SK-N-SH (cell line): Measurements from ENCODE around the gene AMN1. TPM values are rescaled to one million over a fixed set of nuclear protein-coding genes. Genes with fewer than 3 reads are reported as not detected.

Experiments used
- CTCF ChIA-PET: fragments of 300-600, 350-600 bp; formaldehyde crosslinking; extraction: SDS; loops from one replicate; lab custom pipeline; 2021; lab: Yijun Ruan, JAX
- POLR2A ChIA-PET: fragments of 350-600 bp; sonication (Branson Sonifier 250); formaldehyde crosslinking; extraction: SDS; loops from one replicate; lab custom pipeline; 2020; ENCODE audit warnings: antibody characterized with exemption, inconsistent platforms; lab: Yijun Ruan, JAX
- DNase-seq: peaks from one replicate; pipeline ENCODE4 v3.0.0; 2012
- H2AFZ ChIP-seq: fragments of 200-600 bp; sonication (generic); 2 replicates; pipeline ENCODE4 v1.8.1; 2016; ENCODE audit warnings: antibody characterized with exemption, mild to moderate bottlenecking, low read depth
- H3F3A ChIP-seq: fragments of 200-600 bp; sonication (generic); replicated peaks from 2 replicates; pipeline ENCODE3; 2016; ENCODE audit warnings: antibody characterized with exemption, mild to moderate bottlenecking; ENCODE audit not compliant: insufficient read depth
- H3K27ac ChIP-seq, 2 experiments: fragments of 200-500 bp in 1 of 2; fragments of 200-600 bp in 1 of 2; sonication (Bioruptor generic) in 1 of 2; sonication (generic), shearing (Covaris generic) in 1 of 2; 2 replicates each; pipeline versions ENCODE4 v1.5.1 to v1.6.1; 2014 to 2016; ENCODE audit warnings: low read depth in 2 of 2, inconsistent platforms in 1 of 2, low read length in 1 of 2, mild to moderate bottlenecking in 1 of 2, mixed read lengths in 1 of 2
- H3K27me3 ChIP-seq: fragments of 200-600 bp; sonication (generic), shearing (Covaris generic); 2 replicates; pipeline ENCODE4 v1.6.1; 2016; ENCODE audit warnings: mixed run types; ENCODE audit not compliant: insufficient read depth
- H3K36me3 ChIP-seq, 2 experiments: fragments of 200-500 bp in 1 of 2; fragments of 200-600 bp in 1 of 2; sonication (Bioruptor generic) in 1 of 2; sonication (generic) in 1 of 2; replicated peaks in 1 of 2; 2 replicates each; pipeline versions ENCODE3 to v1.5.1; 2014 to 2016; ENCODE audit warnings: low read length in 1 of 2, mild to moderate bottlenecking in 1 of 2; ENCODE audit not compliant: insufficient read depth in 2 of 2, control insufficient read depth in 1 of 2
- H3K4me1 ChIP-seq, 2 experiments: fragments of 200-500 bp in 1 of 2; fragments of 200-600 bp in 1 of 2; sonication (Bioruptor generic) in 1 of 2; sonication (generic), shearing (Covaris generic) in 1 of 2; 2 replicates each; pipeline versions ENCODE4 v1.5.1 to v1.6.1; 2014 to 2016; ENCODE audit warnings: low read depth in 1 of 2, low read length in 1 of 2, mixed run types in 1 of 2; ENCODE audit not compliant: insufficient read depth in 2 of 2, control insufficient read depth in 1 of 2
- H3K4me2 ChIP-seq: fragments of 200-600 bp; sonication (generic), shearing (Covaris generic); 2 replicates; pipeline ENCODE4 v1.6.1; 2017; ENCODE audit warnings: mixed run types
- H3K4me3 ChIP-seq, 2 experiments: fragments of 200-500 bp in 1 of 2; fragments of 200-600 bp in 1 of 2; sonication (Bioruptor generic) in 1 of 2; sonication (generic), shearing (Covaris generic) in 1 of 2; 2 replicates each; pipeline versions ENCODE4 v1.5.1 to v1.8.1; 2014 to 2016; ENCODE audit warnings: low read depth in 2 of 2, inconsistent platforms in 1 of 2, low read length in 1 of 2, mild to moderate bottlenecking in 1 of 2, mixed read lengths in 1 of 2, moderate library complexity in 1 of 2
- H3K79me2 ChIP-seq: fragments of 200-600 bp; sonication (generic); 2 replicates; pipeline ENCODE4 v1.8.1; 2017; ENCODE audit warnings: mild to moderate bottlenecking; ENCODE audit not compliant: insufficient read depth
- H3K9ac ChIP-seq: fragments of 200-600 bp; sonication (generic); 2 replicates; pipeline ENCODE4 v1.6.1; 2017; ENCODE audit warnings: mixed run types
- H3K9me2 ChIP-seq: fragments of 200-600 bp; sonication (generic); 2 replicates; pipeline ENCODE4 v1.6.1; 2017; ENCODE audit warnings: mixed run types
- H3K9me3 ChIP-seq: fragments of 200-600 bp; sonication (generic); 2 replicates; pipeline ENCODE4 v1.6.1; 2017; ENCODE audit warnings: mixed run types, mild to moderate bottlenecking, moderate library complexity
- H4K20me1 ChIP-seq: fragments of 200-600 bp; sonication (generic); 2 replicates; pipeline ENCODE4 v1.6.1; 2017; ENCODE audit warnings: mild to moderate bottlenecking, mixed run types; ENCODE audit not compliant: insufficient read depth
- CTCF ChIP-seq: fragments of 200-600 bp; sonication (generic); IDR thresholded peaks from 2 replicates; pipeline ENCODE4 v1.6.1; 2017; ENCODE audit warnings: antibody characterized with exemption, mild to moderate bottlenecking, moderate library complexity
- ELF1 ChIP-seq: IDR thresholded peaks from 2 replicates; pipeline ENCODE4 v1.4.0; 2012
- EP300 ChIP-seq, 2 experiments: IDR thresholded peaks; 2 replicates each; pipeline versions ENCODE4 v1.4.0 to v1.6.1; 2012; ENCODE audit warnings: borderline replicate concordance in 1 of 2, low read depth in 1 of 2, low read length in 1 of 2
- FOSL2 ChIP-seq: IDR thresholded peaks from 2 replicates; pipeline ENCODE4 v1.4.0; 2012; ENCODE audit warnings: low read depth, mild to moderate bottlenecking, moderate library complexity, borderline replicate concordance
- FOXJ3 ChIP-seq: sonication (generic); formaldehyde crosslinking; IDR thresholded peaks from 2 replicates; pipeline ENCODE4 v1.5.1; 2020; ENCODE audit warnings: mild to moderate bottlenecking, missing genetic modification reagents
- GABPA ChIP-seq: IDR thresholded peaks from 2 replicates; pipeline ENCODE4 v1.4.0; 2012; ENCODE audit warnings: low read depth, mild to moderate bottlenecking
- MEF2A ChIP-seq: IDR thresholded peaks from 2 replicates; pipeline ENCODE4 v1.4.0; 2012; ENCODE audit warnings: low read depth, borderline replicate concordance
- RAD21 ChIP-seq: IDR thresholded peaks from 2 replicates; pipeline ENCODE4 v1.6.1; 2012; ENCODE audit warnings: mild to moderate bottlenecking, low read length
- RCOR1 ChIP-seq: fragments of 150-350 bp; IDR thresholded peaks from 2 replicates; pipeline ENCODE4 v1.6.1; 2017; ENCODE audit warnings: antibody characterized with exemption, low read length
- SMC3 ChIP-seq: IDR thresholded peaks from 2 replicates; pipeline ENCODE4 v1.6.1; 2012; ENCODE audit warnings: low read depth, low read length, improper control_type of control experiment
- TAF1 ChIP-seq: IDR thresholded peaks from 2 replicates; pipeline ENCODE4 v1.6.1; 2012; ENCODE audit warnings: low read depth, mild to moderate bottlenecking, low read length, moderate library complexity, borderline replicate concordance
- TEAD4 ChIP-seq: IDR thresholded peaks from 2 replicates; pipeline ENCODE4 v1.4.0; 2012; ENCODE audit warnings: mild to moderate bottlenecking, borderline replicate concordance; ENCODE audit not compliant: insufficient read depth
- ZBTB33 ChIP-seq: IDR thresholded peaks from 2 replicates; pipeline ENCODE4 v1.4.0; 2012; ENCODE audit warnings: low read depth, borderline replicate concordance
- WGBS: methylation state at CpG from one replicate; pipeline ENCODE4 v1.1.6; 2017; ENCODE audit warnings: low lambda C conversion rate; 5-methylcytosine and 5-hydroxymethylcytosine counted together
- polyA plus RNA-seq, 3 experiments: library from polyadenylated mRNA; depleted of rRNA; stranded (reverse); fragments of >200 nt; gene quantifications; 2 replicates each; pipeline ENCODE4 v1.2.3, GENCODE V29; 2012
- TF ChIP-seq, protein P1 (sequence below): IDR thresholded peaks from 2 replicates; pipeline ENCODE4 v1.4.0; 2012; ENCODE audit warnings: low read depth
- TF ChIP-seq, protein P2 (sequence below): IDR thresholded peaks from 2 replicates; pipeline ENCODE4; 2012

AMN1 gene
- polyA plus RNA-seq, 1 of the 3 experiments (the other 2 are of a cell fraction) = 8.6 TPM

GRCh38 chr12:31715283-31715825 is 13.5 kb downstream of the AMN1 start (continued):
- TF ChIP-seq CTCF (no peak), FOSL2 (no peak), MEF2A (no peak), TAF1 (no peak), GABPA (no peak)
- TF ChIP-seq, protein P1, sequence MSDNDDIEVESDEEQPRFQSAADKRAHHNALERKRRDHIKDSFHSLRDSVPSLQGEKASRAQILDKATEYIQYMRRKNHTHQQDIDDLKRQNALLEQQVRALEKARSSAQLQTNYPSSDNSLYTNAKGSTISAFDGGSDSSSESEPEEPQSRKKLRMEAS = no peak
- TF ChIP-seq, all 33 proteins: peak for 0

DNA sequence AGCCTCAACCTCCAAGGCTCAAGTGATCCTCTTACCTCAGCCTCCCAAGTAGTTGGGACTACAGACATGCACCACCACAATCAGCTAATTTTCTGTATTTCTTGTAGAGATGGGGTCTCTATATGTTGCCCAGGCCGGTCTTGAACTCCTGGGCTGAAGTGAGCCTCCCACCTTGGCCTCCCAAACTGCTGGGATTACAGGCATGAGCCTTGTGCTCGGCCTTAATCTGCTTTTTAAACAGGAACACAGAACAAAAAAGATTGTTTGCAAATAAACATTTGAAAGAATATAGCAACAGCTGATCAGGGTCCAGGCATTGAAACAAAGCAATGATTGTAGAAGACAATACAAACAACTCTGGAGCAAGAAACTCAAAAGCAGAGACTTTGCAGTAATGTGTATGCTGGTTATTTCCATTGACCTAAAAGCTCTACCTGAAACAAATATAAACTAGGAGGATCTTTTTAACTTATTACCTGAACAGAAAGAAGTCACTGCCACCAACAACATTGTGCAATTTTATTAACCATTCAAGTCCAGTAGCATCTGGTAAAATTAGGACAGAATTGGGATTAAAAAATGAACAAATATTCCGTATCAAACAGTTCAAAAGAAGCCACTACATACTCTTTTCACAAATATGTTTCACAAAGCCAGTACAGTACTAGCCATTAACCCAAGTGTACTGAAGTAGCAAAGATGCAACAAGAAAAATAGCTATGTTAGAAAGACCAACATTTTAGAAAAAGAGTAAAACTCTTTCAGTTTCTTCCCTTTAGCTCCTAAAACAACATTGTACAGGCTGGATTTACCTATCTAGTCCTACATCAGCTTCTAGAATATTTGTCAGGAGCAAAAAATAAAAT is 14.2 kb downstream of the AMN1 start:
- H3K27me3 ChIP-seq = no peaks in the 10 kb centered on the region
- no peak for TF ChIP-seq FOSL2
- TF ChIP-seq RCOR1 = no peak
- TF ChIP-seq ZBTB33 = no peak
- no peak overlapping the region for H3K27ac ChIP-seq
- no peaks in the 10 kb centered on the region for H3K9me2 ChIP-seq
- H3K9me3 ChIP-seq = no peaks in the 10 kb centered on the region; the same call in 1 of the 2 replicates
- ChIA-PET POLR2A (no interaction called here), CTCF (no interaction called here)
- no peak overlapping the region for H3K4me3 ChIP-seq
- H3K36me3 ChIP-seq = no peaks in the 10 kb centered on the region
- H3K4me2 ChIP-seq = no peak overlapping the region
- no peaks in the 10 kb centered on the region for H3K79me2 ChIP-seq
- no peak for DNase-seq
- no peak overlapping the region for H3K9ac ChIP-seq
- no peak overlapping the region for H2AFZ ChIP-seq
- H3K4me1 ChIP-seq = no peaks in the 10 kb centered on the region
- WGBS = 92% methylated on average over 3 of the region's 3 CpGs
- H4K20me1 ChIP-seq = no peaks in the 10 kb centered on the region
- H3F3A ChIP-seq = peaks cover 6% of the 10 kb centered on the region

DNA sequence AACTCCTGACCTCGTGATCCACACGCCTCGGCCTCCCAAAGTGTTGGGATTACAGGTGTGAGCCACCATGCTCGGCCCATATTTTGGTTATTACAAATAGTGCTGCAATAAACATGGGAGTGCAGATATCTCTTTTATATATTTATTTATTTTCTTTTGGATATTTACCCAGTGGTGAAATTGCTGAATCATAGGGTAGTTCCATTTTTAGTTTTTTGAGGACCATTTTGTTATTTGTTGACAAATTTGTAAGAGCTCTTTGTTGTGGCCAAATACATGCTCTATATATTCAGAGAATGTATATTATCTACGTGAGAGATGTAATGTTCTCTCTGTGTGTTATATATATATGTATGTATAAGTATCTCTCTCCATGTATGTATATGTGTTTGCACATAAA is 15.9 kb downstream of the AMN1 start:
- Histone ChIP-seq H3K4me1 (no peaks in the 10 kb centered on the region), H3K9me3 (no peaks in the 10 kb centered on the region; the same call in 1 of the 2 replicates), H3K4me2 (no peak overlapping the region), H3K9ac (no peak overlapping the region), H2AFZ (no peak overlapping the region), H3K27me3 (no peaks in the 10 kb centered on the region), H3K9me2 (no peaks in the 10 kb centered on the region), H3K36me3 (peaks cover 0 to 6% of the 10 kb centered on the region in 2 experiments), H3K79me2 (no peaks in the 10 kb centered on the region), H3K4me3 (no peak overlapping the region), H3F3A (peaks cover 6% of the 10 kb centered on the region), H4K20me1 (no peaks in the 10 kb centered on the region), H3K27ac (no peak overlapping the region)
- CTCF ChIA-PET = no interaction called here
- POLR2A ChIA-PET = interaction anchor here (0.6 kb wide), 1 partner anchor 583 kb away, joined by 3 read pairs; no protein-coding TSS in a partner anchor
- no peak for DNase-seq
- 88% methylated on average over 5 of the region's 5 CpGs for WGBS
- TF ChIP-seq TEAD4 (no peak), FOSL2 (no peak), GABPA (no peak), FOXJ3 (no peak), SMC3 (no peak), RAD21 (no peak), EP300 (IDR thresholded peaks at IDR 0.05; ENCODE audit: borderline replicate concordance in 1 of 2, low read depth in 1 of 2, low read length in 1 of 2) (no peak), ELF1 (no peak), ZBTB33 (no peak)
- TF ChIP-seq, protein P2, sequence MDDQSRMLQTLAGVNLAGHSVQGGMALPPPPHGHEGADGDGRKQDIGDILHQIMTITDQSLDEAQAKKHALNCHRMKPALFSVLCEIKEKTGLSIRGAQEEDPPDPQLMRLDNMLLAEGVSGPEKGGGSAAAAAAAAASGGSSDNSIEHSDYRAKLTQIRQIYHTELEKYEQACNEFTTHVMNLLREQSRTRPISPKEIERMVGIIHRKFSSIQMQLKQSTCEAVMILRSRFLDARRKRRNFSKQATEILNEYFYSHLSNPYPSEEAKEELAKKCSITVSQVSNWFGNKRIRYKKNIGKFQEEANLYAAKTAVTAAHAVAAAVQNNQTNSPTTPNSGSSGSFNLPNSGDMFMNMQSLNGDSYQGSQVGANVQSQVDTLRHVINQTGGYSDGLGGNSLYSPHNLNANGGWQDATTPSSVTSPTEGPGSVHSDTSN = no peak
- TF ChIP-seq, protein P1 = no peak
